Posterior vena cava (tissue), 2 donors: ENCODE results near the gene ATP8A2. TPM values are rescaled to one million over a fixed set of nuclear protein-coding genes. Genes with fewer than 3 reads are reported as not detected.

Experiments
- DNase-seq: peaks from one replicate; pipeline ENCODE4 v3.0.0-alpha.2; 2020; ENCODE audit warnings: low spot score
- intact Hi-C, 2 donors: fragments of 100-400 bp; cut with DNase I; formaldehyde crosslinking; loops; one replicate each; pipeline versions ENCODE4 v1.14.1 to v1.14.2; 2022 to 2023
- total RNA-seq, 2 donors: library from RNA; stranded (reverse); fragmentation: NEBNext Ultra II Directional; extraction: Animal tissue kit (Norgen Biotek cat#: 25700); gene quantifications; one replicate each; pipeline ENCODE4 v1.2.1, GENCODE V29; 2021
- donor health status: DM: yes; HTN: yes; CAD: no.
- donor health status: DM: yes; HTN: yes; CAD: no.

The ATP8A2 gene
- total RNA-seq, 2 donors from 2014 or later: 0.24 to 0.60 TPM

- DNase-seq: no peak
- intact Hi-C loops: no loop called here
Observed at GRCh38 chr13:25733696-25734435, 362.1 kb downstream of the ATP8A2 start.

GRCh38 chr13:25738342-25739196 lies 366.8 kb downstream of the ATP8A2 start:
- no peak for DNase-seq

GRCh38 chr13:25739376-25739775 lies 367.6 kb downstream of the ATP8A2 start:
- no peak for DNase-seq
- intact Hi-C loops: no loop called here

More at GRCh38 chr13:25738342-25739196, 366.8 kb downstream of the ATP8A2 start:
- intact Hi-C loops: no loop called here

GRCh38 chr13:25741796-25742195 lies 370.0 kb downstream of the ATP8A2 start:
- DNase-seq: no peak
- intact Hi-C loops: no loop called here

GRCh38 chr13:25742220-25742619 lies 370.4 kb downstream of the ATP8A2 start:
- DNase-seq: no peak
- intact Hi-C loops: no loop called here

GRCh38 chr13:25743421-25743820 lies 371.6 kb downstream of the ATP8A2 start:
- DNase-seq: no peak
- intact Hi-C loops: no loop called here

- DNase-seq: no peak
- intact Hi-C loops: no loop called here
Observed at GRCh38 chr13:25744178-25744577, 372.4 kb downstream of the ATP8A2 start.

- DNase-seq: no peak
- intact Hi-C loops: no loop called here
Observed at GRCh38 chr13:25746131-25746530, 374.4 kb downstream of the ATP8A2 start.

- intact Hi-C loops: no loop called here
Observed at GRCh38 chr13:25752957-25753551, 381.3 kb downstream of the ATP8A2 start.

GRCh38 chr13:25753976-25754375 lies 382.2 kb downstream of the ATP8A2 start:
- intact Hi-C loops: no loop called here
- no peak for DNase-seq

More at GRCh38 chr13:25752957-25753551, 381.3 kb downstream of the ATP8A2 start:
- DNase-seq: peak; percentile 89

GRCh38 chr13:25756251-25756650 lies 384.5 kb downstream of the ATP8A2 start:
- DNase-seq: no peak
- intact Hi-C loops: no loop called here

- intact Hi-C loops: no loop called here
Observed at GRCh38 chr13:25756912-25757311, 385.1 kb downstream of the ATP8A2 start.

GRCh38 chr13:25761041-25761440 lies 389.3 kb downstream of the ATP8A2 start:
- intact Hi-C loops: no loop called here
- DNase-seq: no peak

More at GRCh38 chr13:25756912-25757311, 385.1 kb downstream of the ATP8A2 start:
- DNase-seq: no peak

GRCh38 chr13:25762281-25762680 lies 390.5 kb downstream of the ATP8A2 start:
- intact Hi-C loops: no loop called here
- no peak for DNase-seq

GRCh38 chr13:25762795-25763377 lies 391.1 kb downstream of the ATP8A2 start:
- no peak for DNase-seq
- intact Hi-C loops: no loop called here

GRCh38 chr13:25764378-25764777 lies 392.6 kb downstream of the ATP8A2 start:
- DNase-seq: no peak
- intact Hi-C loops: no loop called here

GRCh38 chr13:25765266-25765665 lies 393.5 kb downstream of the ATP8A2 start:
- no peak for DNase-seq
- intact Hi-C loops: no loop called here

GRCh38 chr13:25766576-25766975 lies 394.8 kb downstream of the ATP8A2 start:
- intact Hi-C loops: no loop called here

GRCh38 chr13:25766991-25767390 lies 395.2 kb downstream of the ATP8A2 start:
- intact Hi-C loops: no loop called here
- no peak for DNase-seq

More at GRCh38 chr13:25766576-25766975, 394.8 kb downstream of the ATP8A2 start:
- no peak for DNase-seq

GRCh38 chr13:25768376-25768775 lies 396.6 kb downstream of the ATP8A2 start:
- DNase-seq: no peak
- intact Hi-C loops: no loop called here
